ENCODE measurements around the gene VSIG2. TPM values are rescaled to one million over a fixed set of nuclear protein-coding genes. Genes with fewer than 3 reads are reported as not detected.

VSIG2 gene
- total RNA-seq, 4 donors from 2014 or later: 1.5 to 2.4 TPM; not detected in 2

GRCh38 chr11:124716591-124716990, 35.5 kb downstream of the VSIG2 start:
- Histone ChIP-seq H3K9me3 (no peaks in the 10 kb centered on the region), H3K4me1 (peaks cover 0 to 19% (median 5%) of the 10 kb centered on the region in 4 donors), H3K27me3 (peaks cover 0 to 62% of the 10 kb centered on the region in 2 donors), H3K36me3 (no peaks in the 10 kb centered on the region), H3K27ac (no peak overlapping the region), H3K4me3 (no peak overlapping the region)
- DNase-seq (ENCODE audit: low spot score in 2 of 2): no peak
- TF ChIP-seq EP300 (IDR thresholded peaks at IDR 0.05) (no peak), CTCF (IDR thresholded peaks at IDR 0.05) (no peak), POLR2A (IDR thresholded peaks at IDR 0.05) (no peak)
- WGBS, 2 donors: 49 to 57% methylated on average over 3 of the region's 3 CpGs

- TF ChIP-seq POLR2A (IDR thresholded peaks at IDR 0.05) (no peak), EP300 (IDR thresholded peaks at IDR 0.05) (no peak), CTCF (IDR thresholded peaks at IDR 0.05) (no peak)
- H3K4me1 ChIP-seq: peaks cover 0 to 2% (median 0%) of the 10 kb centered on the region in 4 donors
- no peak overlapping the region for H3K27ac ChIP-seq
- no peak overlapping the region for H3K4me3 ChIP-seq
- 82 to 89% methylated on average over 3 of the region's 3 CpGs for WGBS, 2 donors
- H3K27me3 ChIP-seq: peaks cover 0 to 22% of the 10 kb centered on the region in 2 donors
- DNase-seq (ENCODE audit: low spot score in 2 of 2): no peak
- H3K36me3 ChIP-seq: no peaks in the 10 kb centered on the region
- H3K9me3 ChIP-seq: peaks cover 0 to 10% (median 0%) of the 10 kb centered on the region in 4 donors
Measured at GRCh38 chr11:124712392-124712791, 39.7 kb downstream of the VSIG2 start.

- TF ChIP-seq POLR2A (IDR thresholded peaks at IDR 0.05): no peak
- no peak for TF ChIP-seq CTCF (IDR thresholded peaks at IDR 0.05)
- no peak for TF ChIP-seq EP300 (IDR thresholded peaks at IDR 0.05)
- H3K36me3 ChIP-seq: no peaks in the 10 kb centered on the region
- H3K4me1 ChIP-seq: no peaks in the 10 kb centered on the region
- H3K27ac ChIP-seq: no peak overlapping the region
- no peak for DNase-seq (ENCODE audit: low spot score in 2 of 2)
- H3K27me3 ChIP-seq: no peaks in the 10 kb centered on the region
- 80 to 91% methylated on average over 4 of the region's 4 CpGs for WGBS, 2 donors
- H3K9me3 ChIP-seq: peaks cover 0 to 17% (median 0%) of the 10 kb centered on the region in 4 donors
- no peak overlapping the region for H3K4me3 ChIP-seq
Measured at GRCh38 chr11:124707829-124708228, 44.2 kb downstream of the VSIG2 start.

- no peak for TF ChIP-seq CTCF (IDR thresholded peaks at IDR 0.05)
- no peak for TF ChIP-seq POLR2A (IDR thresholded peaks at IDR 0.05)
- TF ChIP-seq EP300 (IDR thresholded peaks at IDR 0.05): no peak
- H3K4me1 ChIP-seq: no peaks in the 10 kb centered on the region
- no peak overlapping the region for H3K4me3 ChIP-seq
- peaks cover 0 to 5% of the 10 kb centered on the region in 2 donors for H3K27me3 ChIP-seq
- H3K36me3 ChIP-seq: no peaks in the 10 kb centered on the region
- H3K9me3 ChIP-seq: peaks cover 0 to 4% (median 0%) of the 10 kb centered on the region in 4 donors
- no peak overlapping the region for H3K27ac ChIP-seq
- no peak for DNase-seq (ENCODE audit: low spot score in 2 of 2)
Measured at GRCh38 chr11:124700028-124700427, 52.0 kb downstream of the VSIG2 start.

GRCh38 chr11:124699547-124699946, 52.5 kb downstream of the VSIG2 start:
- no peak for DNase-seq (ENCODE audit: low spot score in 2 of 2)
- H3K27ac ChIP-seq: no peak overlapping the region
- no peak for TF ChIP-seq EP300 (IDR thresholded peaks at IDR 0.05)
- TF ChIP-seq POLR2A (IDR thresholded peaks at IDR 0.05): no peak
- H3K4me1 ChIP-seq: no peaks in the 10 kb centered on the region
- H3K4me3 ChIP-seq: no peak overlapping the region
- 85 to 91% methylated on average over 1 of the region's 1 CpG for WGBS, 2 donors
- peaks cover 0 to 5% of the 10 kb centered on the region in 2 donors for H3K27me3 ChIP-seq
- H3K36me3 ChIP-seq: no peaks in the 10 kb centered on the region
- peaks cover 0 to 4% (median 0%) of the 10 kb centered on the region in 4 donors for H3K9me3 ChIP-seq

Other genes starting within 250 kb of the VSIG2 start
- gene OR8B12, start 208.6 kb downstream of the VSIG2 start, total RNA-seq: not detected
- gene OR8A1, start 182.3 kb downstream of the VSIG2 start, total RNA-seq: not detected
- gene PANX3, start 140.8 kb downstream of the VSIG2 start, total RNA-seq: not detected
- gene TBRG1, start 129.4 kb downstream of the VSIG2 start, total RNA-seq: 10 to 100 TPM; 32.7 to 45.4 (median 36.4) TPM
- gene SIAE, start 78.5 kb downstream of the VSIG2 start, total RNA-seq: 10 to 100 TPM in 1 of 4 donors, 1 to 10 TPM in 3; 6.5 to 20.0 (median 8.2) TPM
- 1 to 10 TPM; 1.2 to 7.1 (median 3.3) TPM for gene SPA17, start 78.4 kb downstream of the VSIG2 start, total RNA-seq
- gene NRGN, start 12.3 kb downstream of the VSIG2 start, total RNA-seq: 1 to 10 TPM in 3 of 4 donors, not detected in 1; 1.4 to 3.1 (median 2.4) TPM
- gene ESAM, start 10.0 kb upstream of the VSIG2 start, total RNA-seq: 10 to 100 TPM; 18.6 to 45.9 (median 33.0) TPM
- 10 to 100 TPM; 19.8 to 32.8 (median 23.5) TPM for gene MSANTD2, start 48.2 kb upstream of the VSIG2 start, total RNA-seq
- gene ROBO3, start 113.2 kb upstream of the VSIG2 start, total RNA-seq: 10 to 100 TPM; 22.2 to 34.3 (median 24.8) TPM
- 10 to 100 TPM; 12.1 to 38.8 (median 28.0) TPM for gene ROBO4, start 145.6 kb upstream of the VSIG2 start, total RNA-seq
- gene HEPN1, start 167.0 kb upstream of the VSIG2 start, total RNA-seq: not detected
- gene HEPACAM, start 183.8 kb upstream of the VSIG2 start, total RNA-seq: 10 to 100 TPM in 3 of 4 donors, 1 to 10 TPM in 1; 8.7 to 18.4 (median 15.3) TPM
- gene CCDC15, start 201.9 kb upstream of the VSIG2 start, total RNA-seq: 1 to 10 TPM in 3 of 4 donors, under 1 TPM in 1; 0.98 to 4.2 (median 2.6) TPM